H1 (cell line): ENCODE data around the gene DYNLT1. TPM values are rescaled to one million over a fixed set of nuclear protein-coding genes. Genes with fewer than 3 reads are reported as not detected.

Experiments
- EP300 ChIP-seq, 2 experiments: IDR thresholded peaks; 1 replicate in 1 of 2; 2 replicates in 1 of 2; pipeline ENCODE4 v1.6.1; 2011 to 2012; ENCODE audit warnings: low read depth in 2 of 2, low read length in 2 of 2, mild to moderate bottlenecking in 2 of 2, borderline replicate concordance in 1 of 2, inconsistent platforms in 1 of 2, moderate library complexity in 1 of 2
- POLR2AphosphoS5 ChIP-seq: IDR thresholded peaks from 2 replicates; pipeline ENCODE4 v1.6.1; 2011; ENCODE audit warnings: low read depth, low read length
- SIN3A ChIP-seq, 2 experiments: IDR thresholded peaks in 1 of 2; conservative IDR thresholded peaks in 1 of 2; 2 replicates each; pipeline ENCODE4 v1.6.1; 2011 to 2012; ENCODE audit warnings: low read length in 2 of 2, improper control_type of control experiment in 1 of 2, low read depth in 1 of 2, mild to moderate bottlenecking in 1 of 2
- polyA plus RNA-seq, 7 experiments: library from polyadenylated mRNA; depleted of rRNA in 3 of 7; stranded (reverse) in 5 of 7; unstranded in 2 of 7; fragments of >200 nt in 5 of 7; fragments of 200-250 nt in 2 of 7; gene quantifications; 1 replicate in 5 of 7; 2 replicates in 1 of 7; 4 replicates in 1 of 7; pipeline versions ENCODE4 v1.2.1 to v1.2.3, GENCODE V29; 2011 to 2013; ENCODE audit warnings: missing spikeins in 2 of 7, mixed read lengths in 2 of 7
- total RNA-seq: library from RNA; stranded (reverse); fragmentation: NEBNext Ultra II Directional; extraction: Animal tissue kit (Norgen Biotek cat#: 25700); gene quantifications from 2 replicates; pipeline ENCODE4 v1.2.1, GENCODE V29; 2021

The DYNLT1 gene
- total and polyA plus RNA-seq, 2 of the 8 experiments (the other 6 are each of a cell fraction or from before 2014, with no cell fraction given): 119 to 245 TPM

DNA sequence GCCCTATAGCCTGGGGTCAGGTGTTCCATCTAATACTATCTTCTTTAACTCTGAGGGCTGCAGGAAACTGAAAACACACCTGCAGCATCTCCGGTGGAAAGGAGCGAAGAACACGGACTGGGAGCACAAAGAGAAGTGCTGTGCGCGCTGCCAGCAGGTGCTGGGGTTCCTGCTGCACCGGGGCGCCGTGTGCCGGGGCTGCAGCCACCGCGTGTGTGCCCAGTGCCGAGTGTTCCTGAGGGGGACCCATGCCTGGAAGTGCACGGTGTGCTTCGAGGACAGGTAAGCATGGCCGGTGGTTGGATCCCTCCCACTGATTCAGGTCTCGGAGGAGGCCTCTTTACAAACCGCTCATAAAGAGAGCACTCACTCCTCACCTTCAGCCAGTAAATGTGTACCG lies 20.8 kb upstream of the DYNLT1 start (continued):
- no peak for TF ChIP-seq POLR2AphosphoS5
- no peak for TF ChIP-seq SIN3A (conservative IDR thresholded peaks at IDR 0.05 in 1 of 2, IDR thresholded peaks at IDR 0.05 in 1 of 2; ENCODE audit: low read depth in 1 of 2, low read length in 2 of 2)
- TF ChIP-seq EP300 (IDR thresholded peaks at IDR 0.05; ENCODE audit: borderline replicate concordance in 1 of 2, low read depth in 2 of 2, low read length in 2 of 2): no peak
- TF ChIP-seq, all 59 proteins: peak for 0
